Stomach (tissue), 9 donors: ENCODE data around the gene TRIM14. TPM values are rescaled to one million over a fixed set of nuclear protein-coding genes. Genes with fewer than 3 reads are reported as not detected.
A peak's percentile ranks its signal among the peaks of the same experiment; 100 is the strongest.

ENCODE experiments used
- DNase-seq, 2 donors: peaks; one replicate each; pipeline versions ENCODE4 v3.0.0 to v3.0.0-alpha.2; 2013 to 2019
- H3K27ac ChIP-seq, 5 donors: fragments of 200-600 bp in 4 of 5; sonication (generic) in 4 of 5; one replicate each; pipeline ENCODE4 v1.5.1; 2013 to 2019; ENCODE audit warnings: mild to moderate bottlenecking in 1 of 5, moderate library complexity in 1 of 5
- H3K27me3 ChIP-seq, 3 donors: fragments of 200-600 bp; sonication (generic); one replicate each; pipeline ENCODE4 v1.5.1; 2017 to 2019; ENCODE audit warnings: mixed run types in 1 of 3
- H3K36me3 ChIP-seq, 4 donors: fragments of 200-600 bp; sonication (generic); 1 replicate in 3 of 4; 2 replicates in 1 of 4; pipeline ENCODE4 v1.5.1; 2016 to 2019
- H3K4me1 ChIP-seq, 4 donors: fragments of 200-600 bp; sonication (generic); one replicate each; pipeline ENCODE4 v1.5.1; 2016 to 2019
- H3K4me3 ChIP-seq, 4 donors: fragments of 200-600 bp; sonication (generic) in 3 of 4; one replicate each; pipeline ENCODE4 v1.5.1; 2016 to 2019; ENCODE audit warnings: mild to moderate bottlenecking in 1 of 4
- H3K9me3 ChIP-seq, 4 donors: fragments of 200-600 bp; sonication (generic); one replicate each; pipeline ENCODE4 v1.5.1; 2016 to 2019
- CTCF ChIP-seq, 7 experiments: fragments of 450-650 bp in 4 of 7; fragments of 200-600 bp in 3 of 7; sonication (generic) in 3 of 7; IDR thresholded peaks; one replicate each; pipeline ENCODE4 v1.5.1; 2016 to 2019; ENCODE audit warnings: antibody characterized with exemption in 7 of 7, control low read depth in 2 of 7, mild to moderate bottlenecking in 1 of 7
- EP300 ChIP-seq: sonication (generic); formaldehyde crosslinking; IDR thresholded peaks from one replicate; pipeline ENCODE4 v1.6.1; 2017; ENCODE audit warnings: antibody characterized with exemption
- POLR2A ChIP-seq, 4 donors: fragments of 450-650 bp; IDR thresholded peaks; one replicate each; pipeline ENCODE4 v1.6.1; 2016; ENCODE audit warnings: antibody characterized with exemption in 4 of 4, control low read depth in 2 of 4, mild to moderate bottlenecking in 1 of 4, moderate library complexity in 1 of 4
- POLR2AphosphoS5 ChIP-seq, 3 donors: sonication (generic); formaldehyde crosslinking; IDR thresholded peaks; one replicate each; pipeline ENCODE4 v1.6.1; 2016; ENCODE audit warnings: antibody characterized with exemption in 3 of 3
- WGBS, 5 donors: extraction: QIAGEN DNeasy Blood & Tissue Kit in 3 of 5; methylation state at CpG; one replicate each; pipeline versions ENCODE4 v1.1.5 to v1.1.7; 2013 to 2018; 5-methylcytosine and 5-hydroxymethylcytosine counted together
- intact Hi-C: fragments of 100-400 bp; cut with DNase I; formaldehyde crosslinking; loops from one replicate; pipeline ENCODE4 v1.15.1; 2023; ENCODE audit warnings: low total_unique reads
- polyA plus RNA-seq, 3 donors: library from polyadenylated mRNA; stranded (reverse); fragments of 200-250 nt; gene quantifications; one replicate each; pipeline ENCODE4 v1.2.3, GENCODE V29; 2013
- total RNA-seq, 5 donors: library from RNA; depleted of rRNA; stranded (reverse); fragments of >200 nt; gene quantifications; one replicate each; pipeline versions ENCODE4 v1.1.0 to v1.2.3, GENCODE V29; 2014 to 2016
- donor health status: healthy with polysubstance abuse.
- donor health status: Bipolar disorder and iron deficiency.
- donor health status: healthy.

TRIM14 gene
- total and polyA plus RNA-seq, 8 donors, result 4.7 to 249 (median 10.7) TPM

- Histone ChIP-seq H3K36me3 (peaks cover 6 to 13% (median 9%) of the 10 kb centered on the region in 4 donors), H3K27me3 (no peaks in the 10 kb centered on the region), H3K27ac (peak within 1 kb of the TSS; percentile 94 to 98 (median 97)), H3K4me1 (peaks cover 9 to 48% (median 36%) of the 10 kb centered on the region in 4 donors), H3K9me3 (no peaks in the 10 kb centered on the region), H3K4me3 (peak within 1 kb of the TSS; percentile 61 to 86 (median 78))
- intact Hi-C loops, result no loop called here
- WGBS, 5 donors, result 0 to 2% (median 0%) methylated on average over 41 to 80 of the region's 80 CpGs
- TF ChIP-seq POLR2AphosphoS5 (IDR thresholded peaks at IDR 0.05), result peak; percentile 89 to 99 (median 98)
- no peak for TF ChIP-seq CTCF (IDR thresholded peaks at IDR 0.05)
- TF ChIP-seq EP300, result no peak
- TF ChIP-seq POLR2A (IDR thresholded peaks at IDR 0.05), result peak in 3 of 4 donors; percentile 61 to 94 (median 77)
- peak; percentile 96 to 98 for DNase-seq
Measured at GRCh38 chr9:98056269-98057137, 62.5 kb downstream of the TRIM14 start, which contains the start of gene NANS. TSS of gene NANS (plus strand) at chr9:98056732. CDS start at chr9:98056809, 77 bp downstream.

GRCh38 chr9:98054376-98054951 is 64.6 kb downstream of the TRIM14 start:
- WGBS, 5 donors, result 94 to 97% (median 96%) methylated on average over 7 of the region's 7 CpGs
- Histone ChIP-seq H3K27ac (no peak overlapping the region), H3K4me3 (no peak overlapping the region), H3K9me3 (no peaks in the 10 kb centered on the region), H3K36me3 (no peaks in the 10 kb centered on the region), H3K4me1 (peaks cover 3 to 30% (median 26%) of the 10 kb centered on the region in 4 donors), H3K27me3 (no peaks in the 10 kb centered on the region)
- intact Hi-C loops, result no loop called here
- no peak for DNase-seq
- no peak for TF ChIP-seq POLR2AphosphoS5 (IDR thresholded peaks at IDR 0.05)
- no peak for TF ChIP-seq EP300
- TF ChIP-seq CTCF (IDR thresholded peaks at IDR 0.05), result no peak
- no peak for TF ChIP-seq POLR2A (IDR thresholded peaks at IDR 0.05)

- no peak for DNase-seq
- intact Hi-C loops, result no loop called here
- Histone ChIP-seq H3K36me3 (no peaks in the 10 kb centered on the region), H3K27me3 (no peaks in the 10 kb centered on the region), H3K4me1 (peaks cover 0 to 6% (median 0%) of the 10 kb centered on the region in 4 donors), H3K9me3 (no peaks in the 10 kb centered on the region), H3K4me3 (no peak overlapping the region), H3K27ac (no peak overlapping the region)
- 95 to 98% (median 96%) methylated on average over 4 of the region's 4 CpGs for WGBS, 5 donors
- TF ChIP-seq EP300 (no peak), POLR2AphosphoS5 (IDR thresholded peaks at IDR 0.05) (no peak), CTCF (IDR thresholded peaks at IDR 0.05) (no peak), POLR2A (IDR thresholded peaks at IDR 0.05) (no peak)
Measured at GRCh38 chr9:98050351-98050750, 68.7 kb downstream of the TRIM14 start.

- no peaks in the 10 kb centered on the region for H3K36me3 ChIP-seq
- no peak overlapping the region for H3K27ac ChIP-seq
- WGBS, 5 donors, result 53 to 93% (median 70%) methylated on average over 1 of the region's 1 CpG
- H3K4me1 ChIP-seq, result peaks cover 0 to 6% (median 0%) of the 10 kb centered on the region in 4 donors
- TF ChIP-seq EP300 (no peak), CTCF (IDR thresholded peaks at IDR 0.05) (no peak), POLR2AphosphoS5 (IDR thresholded peaks at IDR 0.05) (no peak), POLR2A (IDR thresholded peaks at IDR 0.05) (no peak)
- no peaks in the 10 kb centered on the region for H3K9me3 ChIP-seq
- no peak overlapping the region for H3K4me3 ChIP-seq
- no peak for DNase-seq
- no peaks in the 10 kb centered on the region for H3K27me3 ChIP-seq
- intact Hi-C loops, result no loop called here
Measured at GRCh38 chr9:98049288-98050072, 69.5 kb downstream of the TRIM14 start.
